WI38 (cell line): Measurements from ENCODE around the gene CYP26B1.

Source experiments
- H3K4me3 ChIP-seq: 2 replicates; pipeline ENCODE4 v1.5.1; 2011; ENCODE audit warnings: low read depth, mild to moderate bottlenecking, control low read depth, low read length
- CTCF ChIP-seq: IDR thresholded peaks from 2 replicates; pipeline ENCODE4 v1.5.1; 2012; ENCODE audit warnings: low read depth, mild to moderate bottlenecking, control low read depth, low read length

The CYP26B1 gene

GRCh38 chr2:72136933-72137497 is 10.6 kb downstream of the CYP26B1 start:
- TF ChIP-seq CTCF, result no peak
- H3K4me3 ChIP-seq, result no peak overlapping the region

- H3K4me3 ChIP-seq, result no peak overlapping the region
- TF ChIP-seq CTCF, result no peak
Observed at GRCh38 chr2:72136331-72136730, 11.3 kb downstream of the CYP26B1 start.

- no peak overlapping the region for H3K4me3 ChIP-seq
- no peak for TF ChIP-seq CTCF
Observed at GRCh38 chr2:72135921-72136320, 11.7 kb downstream of the CYP26B1 start.

- no peak for TF ChIP-seq CTCF
- H3K4me3 ChIP-seq, result no peak overlapping the region
Observed at GRCh38 chr2:72134997-72135800, 12.5 kb downstream of the CYP26B1 start.

GRCh38 chr2:72134408-72134996 is 13.2 kb downstream of the CYP26B1 start:
- no peak overlapping the region for H3K4me3 ChIP-seq
- no peak for TF ChIP-seq CTCF

GRCh38 chr2:72133721-72134407 is 13.8 kb downstream of the CYP26B1 start:
- no peak for TF ChIP-seq CTCF
- H3K4me3 ChIP-seq, result no peak overlapping the region
